H9 (cell line): ENCODE data around the gene CACNA2D3. TPM values are rescaled to one million over a fixed set of nuclear protein-coding genes. Genes with fewer than 3 reads are reported as not detected.

Experiments used
- DNase-seq: peaks from one replicate; pipeline ENCODE4 v3.0.0-alpha.2; 2017
- H2AFZ ChIP-seq: one replicate; pipeline ENCODE4 v1.6.1; 2013; ENCODE audit warnings: mild to moderate bottlenecking, low read length, control low read depth, moderate library complexity
- H2AK5ac ChIP-seq: 2 replicates; pipeline ENCODE4 v1.6.1; 2013; ENCODE audit warnings: low read length, control low read depth, mixed read lengths; ENCODE audit not compliant: insufficient read length
- H2BK120ac ChIP-seq: one replicate; pipeline ENCODE4 v1.6.1; 2013; ENCODE audit warnings: low read depth, mild to moderate bottlenecking, low read length, control low read depth, inconsistent platforms; ENCODE audit not compliant: poor library complexity, severe bottlenecking
- H2BK12ac ChIP-seq: 2 replicates; pipeline ENCODE4 v1.6.1; 2013; ENCODE audit warnings: low read length, control low read depth, mixed read lengths, low read depth; ENCODE audit not compliant: insufficient read length
- H2BK15ac ChIP-seq: 2 replicates; pipeline ENCODE4 v1.6.1; 2013; ENCODE audit warnings: low read depth, low read length, control low read depth
- H2BK20ac ChIP-seq: one replicate; pipeline ENCODE4 v1.6.1; 2013; ENCODE audit warnings: low read depth, mild to moderate bottlenecking, low read length, control low read depth, inconsistent platforms; ENCODE audit not compliant: poor library complexity, severe bottlenecking
- H2BK5ac ChIP-seq: 2 replicates; pipeline ENCODE4 v1.6.1; 2013; ENCODE audit warnings: low read length, control low read depth, mixed read lengths; ENCODE audit not compliant: insufficient read length
- H3K14ac ChIP-seq: 2 replicates; pipeline ENCODE4 v1.6.1; 2013; ENCODE audit warnings: low read length, control low read depth; ENCODE audit not compliant: insufficient read depth
- H3K18ac ChIP-seq: 2 replicates; pipeline ENCODE4 v1.6.1; 2013; ENCODE audit warnings: low read depth, mild to moderate bottlenecking, mixed read lengths, low read length, control low read depth; ENCODE audit not compliant: insufficient read length
- H3K23ac ChIP-seq: 2 replicates; pipeline ENCODE4 v1.6.1; 2013; ENCODE audit warnings: low read length, control low read depth, mixed read lengths, low read depth; ENCODE audit not compliant: insufficient read length
- H3K23me2 ChIP-seq: 2 replicates; pipeline ENCODE4 v1.6.1; 2013; ENCODE audit warnings: low read depth, mild to moderate bottlenecking, mixed read lengths, low read length, control low read depth; ENCODE audit not compliant: insufficient read length, poor library complexity, severe bottlenecking
- H3K27ac ChIP-seq: 2 replicates; pipeline ENCODE4 v1.5.1; 2013; ENCODE audit warnings: low read length, control low read depth, mixed read lengths, low read depth; ENCODE audit not compliant: insufficient read length
- H3K27me3 ChIP-seq: 2 replicates; pipeline ENCODE4 v1.6.1; 2013; ENCODE audit warnings: low read length, control low read depth, inconsistent platforms; ENCODE audit not compliant: insufficient read depth
- H3K4ac ChIP-seq: 2 replicates; pipeline ENCODE4 v1.6.1; 2013; ENCODE audit warnings: low read depth, mild to moderate bottlenecking, control low read depth, inconsistent platforms, low read length, moderate library complexity
- H3K4me1 ChIP-seq: 2 replicates; pipeline ENCODE4 v1.6.1; 2013; ENCODE audit warnings: low read length, control low read depth, inconsistent platforms; ENCODE audit not compliant: insufficient read depth
- H3K4me2 ChIP-seq: 2 replicates; pipeline ENCODE4 v1.6.1; 2013; ENCODE audit warnings: low read length, control low read depth, mixed read lengths; ENCODE audit not compliant: insufficient read length, insufficient read depth
- H3K56ac ChIP-seq: 2 replicates; pipeline ENCODE4 v1.6.1; 2013; ENCODE audit warnings: low read depth, mild to moderate bottlenecking, mixed read lengths, low read length, control low read depth; ENCODE audit not compliant: insufficient read length
- H3K79me1 ChIP-seq: 2 replicates; pipeline ENCODE4 v1.6.1; 2013; ENCODE audit warnings: low read depth, mild to moderate bottlenecking, moderate library complexity, low read length, control low read depth, inconsistent platforms; ENCODE audit not compliant: insufficient read depth, poor library complexity, severe bottlenecking
- H3K79me2 ChIP-seq: 2 replicates; pipeline ENCODE4 v1.6.1; 2013; ENCODE audit warnings: low read length, control low read depth, inconsistent platforms; ENCODE audit not compliant: insufficient read depth
- H3K9ac ChIP-seq: 2 replicates; pipeline ENCODE4 v1.6.1; 2013; ENCODE audit warnings: low read length, control low read depth, mixed read lengths; ENCODE audit not compliant: insufficient read length; ENCODE audit errors: extremely low read depth
- H3K9me3 ChIP-seq: one replicate; pipeline ENCODE4 v1.6.1; 2013; ENCODE audit warnings: low read depth, low read length, inconsistent platforms; ENCODE audit not compliant: control insufficient read depth
- H3T11ph ChIP-seq: one replicate; pipeline ENCODE4 v1.6.1; 2013; ENCODE audit warnings: mild to moderate bottlenecking, low read length, control low read depth, inconsistent platforms
- H4K20me1 ChIP-seq: one replicate; pipeline ENCODE4 v1.6.1; 2013; ENCODE audit not compliant: control insufficient read depth, insufficient read length, insufficient read depth
- H4K5ac ChIP-seq: 2 replicates; pipeline ENCODE4 v1.6.1; 2013; ENCODE audit warnings: low read depth, mild to moderate bottlenecking, mixed read lengths, low read length, control low read depth; ENCODE audit not compliant: insufficient read length
- H4K8ac ChIP-seq: replicated peaks from 2 replicates; pipeline ENCODE4 v1.6.1; 2013; ENCODE audit warnings: low read length, control low read depth, mixed read lengths, low read depth; ENCODE audit not compliant: insufficient read length
- H4K91ac ChIP-seq: 2 replicates; pipeline ENCODE4 v1.6.1; 2013; ENCODE audit warnings: low read depth, mild to moderate bottlenecking, moderate library complexity, mixed read lengths, low read length, control low read depth; ENCODE audit not compliant: insufficient read length
- H3K27ac Mint-ChIP-seq, 3 experiments: 2 replicates in 2 of 3; 3 replicates in 1 of 3; pipeline ENCODE4 v1.8.0; 2020 to 2021; ENCODE audit warnings: mixed read lengths in 3 of 3, mild to moderate bottlenecking in 1 of 3, moderate library complexity in 1 of 3
- H3K27me3 Mint-ChIP-seq: 2 replicates; pipeline ENCODE4 v1.8.0; 2021; ENCODE audit warnings: low read depth, mild to moderate bottlenecking, moderate library complexity, mixed read lengths
- H3K36me3 Mint-ChIP-seq, 3 experiments: 2 replicates in 2 of 3; 3 replicates in 1 of 3; pipeline ENCODE4 v1.8.0; 2020 to 2021; ENCODE audit warnings: low read depth in 3 of 3, mixed read lengths in 3 of 3; ENCODE audit not compliant: insufficient read depth in 1 of 3
- H3K4me1 Mint-ChIP-seq, 2 experiments: 2 replicates each; pipeline ENCODE4 v1.8.0; 2020; ENCODE audit warnings: mixed read lengths in 2 of 2
- H3K4me3 Mint-ChIP-seq, 2 experiments: 2 replicates in 1 of 2; 3 replicates in 1 of 2; pipeline ENCODE4 v1.8.0; 2020 to 2021; ENCODE audit warnings: mild to moderate bottlenecking in 2 of 2, mixed read lengths in 2 of 2, moderate library complexity in 1 of 2
- H3K9me3 Mint-ChIP-seq, 2 experiments: 2 replicates in 1 of 2; 3 replicates in 1 of 2; pipeline ENCODE4 v1.8.0; 2020; ENCODE audit warnings: mild to moderate bottlenecking in 2 of 2, mixed read lengths in 2 of 2, moderate library complexity in 1 of 2
- CTCF ChIP-seq: fragments of 200-600 bp; sonication (generic); conservative IDR thresholded peaks from 3 replicates; pipeline ENCODE4 v1.8.0; 2021; ENCODE audit warnings: antibody characterized with exemption, mild to moderate bottlenecking
- WGBS: extraction: QIAGEN DNeasy Blood & Tissue Kit; methylation state at CpG from one replicate; pipeline ENCODE4 v1.1.7; 2013; ENCODE audit warnings: missing lambda C conversion rate, low lambda C conversion rate, mixed read lengths; ENCODE audit not compliant: insufficient read length; ENCODE audit errors: extremely low coverage; 5-methylcytosine and 5-hydroxymethylcytosine counted together
- total RNA-seq: library from RNA; stranded (reverse); gene quantifications from 2 replicates; pipeline ENCODE4 v1.2.1, GENCODE V29; 2021

CACNA2D3 gene
- total RNA-seq, 1 experiment from 2014 or later = 3.2 TPM

DNA sequence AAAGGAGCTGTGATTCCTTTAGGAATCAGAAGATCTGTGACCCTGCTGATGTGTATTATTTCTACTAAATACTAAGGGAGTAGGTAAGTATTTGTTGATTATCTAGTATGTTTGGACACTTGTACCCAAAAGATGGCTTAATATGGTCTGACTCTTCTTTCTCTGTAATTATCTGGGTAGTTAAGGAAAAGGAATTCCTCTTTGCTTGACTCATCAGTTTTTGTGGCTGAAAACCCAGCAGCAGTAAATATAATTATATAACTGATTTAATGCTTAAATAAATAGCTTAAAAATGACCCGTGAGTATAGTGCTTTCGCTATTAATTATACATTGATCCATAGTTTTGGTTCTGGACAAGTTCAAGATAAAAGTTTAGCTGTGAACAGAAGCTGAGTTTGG lies 649.7 kb downstream of the CACNA2D3 start:
- no peak overlapping the region for H3K56ac ChIP-seq
- no peaks in the 10 kb centered on the region for H4K20me1 ChIP-seq
- no peaks in the 10 kb centered on the region for H3K79me1 ChIP-seq
- H2BK20ac ChIP-seq = no peak overlapping the region
- no peak overlapping the region for H3K18ac ChIP-seq
- H4K8ac ChIP-seq = no peak overlapping the region
- H3K4me1 Mint-ChIP-seq = peaks cover 14 to 30% of the 10 kb centered on the region in 2 experiments
- H2AFZ ChIP-seq = no peak overlapping the region
- H3K14ac ChIP-seq = no peak overlapping the region
- no peaks in the 10 kb centered on the region for H3K79me2 ChIP-seq
- no peak overlapping the region for H2BK5ac ChIP-seq
- H3K27me3 Mint-ChIP-seq = no peaks in the 10 kb centered on the region
- H3K23ac ChIP-seq = no peak overlapping the region
- H2BK15ac ChIP-seq = no peak overlapping the region
- peak overlapping the region in 2 of 3 experiments; percentile 46 to 48; a peak in 2 of 7 replicates for H3K27ac Mint-ChIP-seq
- peaks cover 5% of the 10 kb centered on the region; the same call in 1 of the 2 replicates for H3K4me1 ChIP-seq
- TF ChIP-seq CTCF = no peak
- H3T11ph ChIP-seq = no peak overlapping the region
- no peak overlapping the region for H3K27ac ChIP-seq
- H2AK5ac ChIP-seq = no peak overlapping the region
- H3K36me3 Mint-ChIP-seq = peaks cover 3 to 5% (median 4%) of the 10 kb centered on the region in 3 experiments; a peak in 5 of 7 replicates
- H3K4ac ChIP-seq = no peak overlapping the region
- no peaks in the 10 kb centered on the region for H3K23me2 ChIP-seq
- no peak overlapping the region for H2BK12ac ChIP-seq
- H4K91ac ChIP-seq = no peak overlapping the region
- H3K4me3 Mint-ChIP-seq = no peak overlapping the region
- DNase-seq = no peak
- H3K9me3 ChIP-seq = no peaks in the 10 kb centered on the region
- H3K9me3 Mint-ChIP-seq = no peaks in the 10 kb centered on the region
- no peak overlapping the region for H3K9ac ChIP-seq
- WGBS = no CpG with 5 or more reads among the region's 2 CpGs
- H3K27me3 ChIP-seq = no peaks in the 10 kb centered on the region
- no peak overlapping the region for H3K4me2 ChIP-seq
- no peak overlapping the region for H4K5ac ChIP-seq
- no peak overlapping the region for H2BK120ac ChIP-seq
